Urinary bladder (tissue), 4 donors: ENCODE results near the gene LRRC46. TPM values are rescaled to one million over a fixed set of nuclear protein-coding genes. Genes with fewer than 3 reads are reported as not detected.

Source experiments
- DNase-seq: peaks from one replicate; pipeline ENCODE4 v3.0.0-alpha.2; 2015; ENCODE audit errors: extremely low spot score
- H3K27ac ChIP-seq: one replicate; pipeline ENCODE4 v1.5.1; 2013; ENCODE audit warnings: low read depth, mild to moderate bottlenecking, moderate library complexity
- H3K36me3 ChIP-seq: one replicate; pipeline ENCODE4 v1.6.1; 2013; ENCODE audit warnings: mild to moderate bottlenecking, moderate library complexity; ENCODE audit not compliant: insufficient read depth
- H3K4me1 ChIP-seq: one replicate; pipeline ENCODE4 v1.6.1; 2013; ENCODE audit warnings: mild to moderate bottlenecking, moderate library complexity; ENCODE audit not compliant: insufficient read depth
- H3K4me3 ChIP-seq: one replicate; pipeline ENCODE4 v1.5.1; 2013; ENCODE audit warnings: low read depth, low read length
- WGBS: extraction: QIAGEN DNeasy Blood & Tissue Kit; methylation state at CpG from one replicate; pipeline ENCODE4 v1.1.7; 2013; 5-methylcytosine and 5-hydroxymethylcytosine counted together
- polyA plus RNA-seq: library from polyadenylated mRNA; stranded (reverse); fragments of 200-250 nt; gene quantifications from one replicate; pipeline ENCODE4 v1.2.3, GENCODE V29; 2013
- total RNA-seq: library from RNA; depleted of rRNA; stranded (reverse); fragments of >200 nt; gene quantifications from one replicate; pipeline ENCODE4 v1.2.3, GENCODE V29; 2014
- donor health status: healthy with polysubstance abuse.
- donor health status: healthy.

The LRRC46 gene
- total and polyA plus RNA-seq, 2 donors, result 0.30 TPM; not detected in 1

GRCh38 chr17:47875011-47875985 lies 43.8 kb downstream of the LRRC46 start:
- no peaks in the 10 kb centered on the region for H3K4me1 ChIP-seq
- WGBS, result 54% methylated on average over 11 of the region's 11 CpGs
- H3K4me3 ChIP-seq, result no peak overlapping the region
- H3K27ac ChIP-seq, result no peak overlapping the region
- no peaks in the 10 kb centered on the region for H3K36me3 ChIP-seq
- no peak for DNase-seq

- Histone ChIP-seq H3K36me3 (no peaks in the 10 kb centered on the region), H3K4me1 (no peaks in the 10 kb centered on the region), H3K27ac (no peak overlapping the region), H3K4me3 (no peak overlapping the region)
- no peak for DNase-seq
- WGBS, result 27% methylated on average over 9 of the region's 9 CpGs
Measured at GRCh38 chr17:47877368-47878034, 46.0 kb downstream of the LRRC46 start.

- Histone ChIP-seq H3K27ac (no peak overlapping the region), H3K4me1 (peaks cover 2% of the 10 kb centered on the region), H3K36me3 (no peaks in the 10 kb centered on the region), H3K4me3 (no peak overlapping the region)
- 49% methylated on average over 10 of the region's 10 CpGs for WGBS
- DNase-seq, result no peak
Measured at GRCh38 chr17:47878203-47879027, 46.9 kb downstream of the LRRC46 start.

- WGBS, result 56% methylated on average over 2 of the region's 2 CpGs
- Histone ChIP-seq H3K4me3 (no peak overlapping the region), H3K36me3 (no peaks in the 10 kb centered on the region), H3K27ac (no peak overlapping the region), H3K4me1 (peaks cover 2% of the 10 kb centered on the region)
- DNase-seq, result no peak
Measured at GRCh38 chr17:47879028-47879585, 47.6 kb downstream of the LRRC46 start.

- no peak overlapping the region for H3K4me3 ChIP-seq
- 83% methylated on average over 8 of the region's 8 CpGs for WGBS
- no peaks in the 10 kb centered on the region for H3K36me3 ChIP-seq
- peaks cover 2% of the 10 kb centered on the region for H3K4me1 ChIP-seq
- DNase-seq, result no peak
- no peak overlapping the region for H3K27ac ChIP-seq
Measured at GRCh38 chr17:47879776-47880454, 48.4 kb downstream of the LRRC46 start.

- Histone ChIP-seq H3K4me1 (peaks cover 2% of the 10 kb centered on the region), H3K4me3 (no peak overlapping the region), H3K36me3 (no peaks in the 10 kb centered on the region), H3K27ac (no peak overlapping the region)
- no peak for DNase-seq
- 42% methylated on average over 7 of the region's 7 CpGs for WGBS
Measured at GRCh38 chr17:47882247-47882646, 50.8 kb downstream of the LRRC46 start.

GRCh38 chr17:47882695-47883588 lies 51.5 kb downstream of the LRRC46 start:
- no peak overlapping the region for H3K27ac ChIP-seq
- no peak overlapping the region for H3K4me3 ChIP-seq
- 86% methylated on average over 9 of the region's 9 CpGs for WGBS
- DNase-seq, result no peak
- H3K36me3 ChIP-seq, result no peaks in the 10 kb centered on the region
- H3K4me1 ChIP-seq, result peaks cover 2% of the 10 kb centered on the region

- Histone ChIP-seq H3K4me1 (peaks cover 2% of the 10 kb centered on the region), H3K4me3 (no peak overlapping the region), H3K27ac (no peak overlapping the region), H3K36me3 (no peaks in the 10 kb centered on the region)
- WGBS, result 48% methylated on average over 9 of the region's 9 CpGs
- no peak for DNase-seq
Measured at GRCh38 chr17:47883589-47884426, 52.3 kb downstream of the LRRC46 start.

- Histone ChIP-seq H3K4me1 (peaks cover 2% of the 10 kb centered on the region), H3K36me3 (no peaks in the 10 kb centered on the region), H3K4me3 (no peak overlapping the region), H3K27ac (no peak overlapping the region)
- WGBS, result 37% methylated on average over 5 of the region's 5 CpGs
- DNase-seq, result no peak
Measured at GRCh38 chr17:47884427-47884740, 52.9 kb downstream of the LRRC46 start.

- 55% methylated on average over 11 of the region's 11 CpGs for WGBS
- Histone ChIP-seq H3K36me3 (no peaks in the 10 kb centered on the region), H3K4me3 (no peak overlapping the region), H3K4me1 (peaks cover 2% of the 10 kb centered on the region), H3K27ac (peak overlapping the region; percentile 44)
- no peak for DNase-seq
Measured at GRCh38 chr17:47884905-47885730, 53.6 kb downstream of the LRRC46 start.
